HG02571 (cell line): ENCODE results near the gene SLC7A6.

Experiments
- ATAC-seq: cut with Tn5 transposase; IDR thresholded peaks from one replicate; pipeline ENCODE4 v1.9.1; 2021; ENCODE audit warnings: mild to moderate bottlenecking, moderate library complexity; ENCODE audit not compliant: unreplicated experiment

SLC7A6 gene

GRCh38 chr16:68298907-68299561, 34.7 kb downstream of the SLC7A6 start:
- ATAC-seq: no peak

- ATAC-seq: no peak
Observed at GRCh38 chr16:68299571-68300453, 35.5 kb downstream of the SLC7A6 start.

- no peak for ATAC-seq
Observed at GRCh38 chr16:68300734-68301459, 36.6 kb downstream of the SLC7A6 start.

GRCh38 chr16:68306633-68307032, 42.3 kb downstream of the SLC7A6 start:
- no peak for ATAC-seq

GRCh38 chr16:68309799-68310198, 45.5 kb downstream of the SLC7A6 start:
- ATAC-seq: no peak

- peak; percentile 12 for ATAC-seq
Observed at GRCh38 chr16:68310437-68310773, 46.1 kb downstream of the SLC7A6 start.

- ATAC-seq: peak; percentile 99
Observed at GRCh38 chr16:68310774-68311511, 46.6 kb downstream of the SLC7A6 start, which contains the start of the genes PRMT7 and SLC7A6OS. Gene PRMT7, plus strand, starts transcription at chr16:68311019. Its CDS starts 4,961 bp downstream, at chr16:68315980. Gene SLC7A6OS, minus strand, starts transcription at chr16:68310946. Its CDS starts 20 bp downstream, at chr16:68310926.

GRCh38 chr16:68313116-68313515, 48.8 kb downstream of the SLC7A6 start:
- no peak for ATAC-seq

- ATAC-seq: no peak
Observed at GRCh38 chr16:68319185-68319908, 55.0 kb downstream of the SLC7A6 start.

GRCh38 chr16:68324336-68324735, 60.0 kb downstream of the SLC7A6 start:
- no peak for ATAC-seq

- ATAC-seq: no peak
Observed at GRCh38 chr16:68324780-68325357, 60.5 kb downstream of the SLC7A6 start.

- ATAC-seq: peak; percentile 50
Observed at GRCh38 chr16:68328151-68328859, 64.0 kb downstream of the SLC7A6 start.

- ATAC-seq: no peak
Observed at GRCh38 chr16:68328860-68329390, 64.6 kb downstream of the SLC7A6 start.

- ATAC-seq: no peak
Observed at GRCh38 chr16:68331879-68332410, 67.6 kb downstream of the SLC7A6 start.

- no peak for ATAC-seq
Observed at GRCh38 chr16:68332411-68333121, 68.2 kb downstream of the SLC7A6 start.

- no peak for ATAC-seq
Observed at GRCh38 chr16:68335175-68335574, 70.8 kb downstream of the SLC7A6 start.

- ATAC-seq: no peak
Observed at GRCh38 chr16:68338326-68339119, 74.2 kb downstream of the SLC7A6 start.
